Measurements from ENCODE around the gene CFAP61. TPM values are rescaled to one million over a fixed set of nuclear protein-coding genes. Genes with fewer than 3 reads are reported as not detected.

The CFAP61 gene
- total RNA-seq, 1 experiment from 2014 or later, result 0.61 TPM

DNA sequence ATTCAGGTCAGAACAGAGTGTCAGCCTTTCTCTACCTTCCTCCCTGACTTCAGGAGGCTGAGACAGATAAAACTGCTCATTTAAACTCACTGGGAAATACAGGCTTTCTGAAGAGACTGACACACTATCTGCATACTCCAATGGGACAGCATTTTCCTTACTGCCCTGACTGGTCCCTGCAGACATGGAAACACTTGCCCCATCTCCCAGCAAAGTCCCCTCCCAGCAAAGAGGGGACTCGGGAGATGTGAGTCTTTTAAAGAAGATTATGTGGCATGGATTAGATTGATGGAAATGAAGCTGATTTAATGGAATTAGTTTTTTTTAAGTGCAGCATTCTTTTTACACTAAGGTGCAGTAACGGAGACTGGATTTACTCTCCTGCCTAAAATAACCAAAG is 90.8 kb downstream of the CFAP61 start:
- ChIA-PET POLR2A (no interaction called here), CTCF (no interaction called here)
- H3K9me3 Mint-ChIP-seq, result peaks cover 3% of the 10 kb centered on the region; the same call in 1 of the 2 replicates
- DNase-seq (ENCODE audit: low spot score) (no peak), ATAC-seq (no peak)
- no peaks in the 10 kb centered on the region for H3K4me1 Mint-ChIP-seq
- no peaks in the 10 kb centered on the region; the same call in 1 of the 2 replicates for H3K27me3 Mint-ChIP-seq (ENCODE audit: low read depth)
- no peak overlapping the region for H3K27ac Mint-ChIP-seq
- no peak overlapping the region for H3K4me3 Mint-ChIP-seq
- TF ChIP-seq AFF4 (CRISPR knock-in tag; IDR thresholded peaks at IDR 0.05; ENCODE audit: borderline replicate concordance), result no peak
- TF ChIP-seq ETV6 (CRISPR knock-in tag; IDR thresholded peaks at IDR 0.05), result no peak
- TF ChIP-seq ZNF121 (CRISPR knock-in tag; IDR thresholded peaks at IDR 0.05), result no peak
- no peak for TF ChIP-seq SP1 (CRISPR knock-in tag; conservative IDR thresholded peaks at IDR 0.05)
- no peak for TF ChIP-seq EMX1 (CRISPR knock-in tag; IDR thresholded peaks at IDR 0.05)
- TF ChIP-seq FOXP1 (CRISPR knock-in tag; IDR thresholded peaks at IDR 0.05; ENCODE audit: borderline replicate concordance), result no peak
- TF ChIP-seq ZNF232 (CRISPR knock-in tag; IDR thresholded peaks at IDR 0.05), result no peak
- TF ChIP-seq ZNF219 (CRISPR knock-in tag; IDR thresholded peaks at IDR 0.05; ENCODE audit: borderline replicate concordance), result no peak
- TF ChIP-seq, protein P1, sequence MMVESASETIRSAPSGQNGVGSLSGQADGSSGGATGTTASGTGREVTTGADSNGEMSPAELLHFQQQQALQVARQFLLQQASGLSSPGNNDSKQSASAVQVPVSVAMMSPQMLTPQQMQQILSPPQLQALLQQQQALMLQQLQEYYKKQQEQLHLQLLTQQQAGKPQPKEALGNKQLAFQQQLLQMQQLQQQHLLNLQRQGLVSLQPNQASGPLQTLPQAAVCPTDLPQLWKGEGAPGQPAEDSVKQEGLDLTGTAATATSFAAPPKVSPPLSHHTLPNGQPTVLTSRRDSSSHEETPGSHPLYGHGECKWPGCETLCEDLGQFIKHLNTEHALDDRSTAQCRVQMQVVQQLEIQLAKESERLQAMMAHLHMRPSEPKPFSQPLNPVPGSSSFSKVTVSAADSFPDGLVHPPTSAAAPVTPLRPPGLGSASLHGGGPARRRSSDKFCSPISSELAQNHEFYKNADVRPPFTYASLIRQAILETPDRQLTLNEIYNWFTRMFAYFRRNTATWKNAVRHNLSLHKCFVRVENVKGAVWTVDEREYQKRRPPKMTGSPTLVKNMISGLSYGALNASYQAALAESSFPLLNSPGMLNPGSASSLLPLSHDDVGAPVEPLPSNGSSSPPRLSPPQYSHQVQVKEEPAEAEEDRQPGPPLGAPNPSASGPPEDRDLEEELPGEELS (CRISPR knock-in tag; IDR thresholded peaks at IDR 0.05), result no peak
- no peak for TF ChIP-seq OVOL2 (CRISPR knock-in tag; IDR thresholded peaks at IDR 0.05; ENCODE audit: borderline replicate concordance)
- TF ChIP-seq NR3C1 (CRISPR knock-in tag; conservative IDR thresholded peaks at IDR 0.05; ENCODE audit: low read depth), result no peak
- TF ChIP-seq NR1H2 (CRISPR knock-in tag; IDR thresholded peaks at IDR 0.05), result no peak
- no peak for TF ChIP-seq TP53 (CRISPR knock-in tag; IDR thresholded peaks at IDR 0.05)
- no peak for TF ChIP-seq ESRRA (CRISPR knock-in tag; IDR thresholded peaks at IDR 0.05; ENCODE audit: borderline replicate concordance)
- no peak for TF ChIP-seq STAT6 (CRISPR knock-in tag; conservative IDR thresholded peaks at IDR 0.05; ENCODE audit: low read depth)
- no peak for TF ChIP-seq ZNF138 (CRISPR knock-in tag; conservative IDR thresholded peaks at IDR 0.05)
- no peak for TF ChIP-seq MLX (CRISPR knock-in tag; IDR thresholded peaks at IDR 0.05)
- no peak for TF ChIP-seq NFATC4 (CRISPR knock-in tag; IDR thresholded peaks at IDR 0.05)
- no peaks in the 10 kb centered on the region for H3K36me3 Mint-ChIP-seq

GRCh38 chr20:20143646-20144045 is 91.3 kb downstream of the CFAP61 start:
- no peak overlapping the region for H3K4me3 Mint-ChIP-seq
- H3K27me3 Mint-ChIP-seq (ENCODE audit: low read depth), result no peaks in the 10 kb centered on the region; the same call in 1 of the 2 replicates
- ChIA-PET CTCF (no interaction called here), POLR2A (no interaction called here)
- H3K4me1 Mint-ChIP-seq, result no peaks in the 10 kb centered on the region
- peaks cover 3% of the 10 kb centered on the region; the same call in 1 of the 2 replicates for H3K9me3 Mint-ChIP-seq
- no peak overlapping the region for H3K27ac Mint-ChIP-seq
- no peak for DNase-seq (ENCODE audit: low spot score)
- H3K36me3 Mint-ChIP-seq, result no peaks in the 10 kb centered on the region
- no peak for ATAC-seq
- TF ChIP-seq, protein P2, sequence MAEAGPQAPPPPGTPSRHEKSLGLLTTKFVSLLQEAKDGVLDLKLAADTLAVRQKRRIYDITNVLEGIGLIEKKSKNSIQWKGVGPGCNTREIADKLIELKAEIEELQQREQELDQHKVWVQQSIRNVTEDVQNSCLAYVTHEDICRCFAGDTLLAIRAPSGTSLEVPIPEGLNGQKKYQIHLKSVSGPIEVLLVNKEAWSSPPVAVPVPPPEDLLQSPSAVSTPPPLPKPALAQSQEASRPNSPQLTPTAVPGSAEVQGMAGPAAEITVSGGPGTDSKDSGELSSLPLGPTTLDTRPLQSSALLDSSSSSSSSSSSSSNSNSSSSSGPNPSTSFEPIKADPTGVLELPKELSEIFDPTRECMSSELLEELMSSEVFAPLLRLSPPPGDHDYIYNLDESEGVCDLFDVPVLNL (CRISPR knock-in tag; IDR thresholded peaks at IDR 0.05; ENCODE audit: borderline replicate concordance, low read depth), result no peak
- TF ChIP-seq ZBTB21 (CRISPR knock-in tag; IDR thresholded peaks at IDR 0.05; ENCODE audit: borderline replicate concordance), result no peak
- TF ChIP-seq PRRX2 (CRISPR knock-in tag; IDR thresholded peaks at IDR 0.05), result no peak
- TF ChIP-seq, protein P3, sequence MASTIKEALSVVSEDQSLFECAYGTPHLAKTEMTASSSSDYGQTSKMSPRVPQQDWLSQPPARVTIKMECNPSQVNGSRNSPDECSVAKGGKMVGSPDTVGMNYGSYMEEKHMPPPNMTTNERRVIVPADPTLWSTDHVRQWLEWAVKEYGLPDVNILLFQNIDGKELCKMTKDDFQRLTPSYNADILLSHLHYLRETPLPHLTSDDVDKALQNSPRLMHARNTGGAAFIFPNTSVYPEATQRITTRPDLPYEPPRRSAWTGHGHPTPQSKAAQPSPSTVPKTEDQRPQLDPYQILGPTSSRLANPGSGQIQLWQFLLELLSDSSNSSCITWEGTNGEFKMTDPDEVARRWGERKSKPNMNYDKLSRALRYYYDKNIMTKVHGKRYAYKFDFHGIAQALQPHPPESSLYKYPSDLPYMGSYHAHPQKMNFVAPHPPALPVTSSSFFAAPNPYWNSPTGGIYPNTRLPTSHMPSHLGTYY (CRISPR knock-in tag; IDR thresholded peaks at IDR 0.05), result no peak
- TF ChIP-seq RELA (CRISPR knock-in tag; IDR thresholded peaks at IDR 0.05; ENCODE audit: borderline replicate concordance), result no peak
